ENCODE measurements around the gene RBM14.
"Not testable (repeated sequence)": the region's sequence is repeated elsewhere in the genome, so short reads cannot be mapped to it uniquely, and the experiment has no call there.

RBM14 gene

GRCh38 chr11:66632952-66633351, 16.5 kb downstream of the RBM14 start:
- no peak for DNase-seq (ENCODE audit: low read depth)

DNA sequence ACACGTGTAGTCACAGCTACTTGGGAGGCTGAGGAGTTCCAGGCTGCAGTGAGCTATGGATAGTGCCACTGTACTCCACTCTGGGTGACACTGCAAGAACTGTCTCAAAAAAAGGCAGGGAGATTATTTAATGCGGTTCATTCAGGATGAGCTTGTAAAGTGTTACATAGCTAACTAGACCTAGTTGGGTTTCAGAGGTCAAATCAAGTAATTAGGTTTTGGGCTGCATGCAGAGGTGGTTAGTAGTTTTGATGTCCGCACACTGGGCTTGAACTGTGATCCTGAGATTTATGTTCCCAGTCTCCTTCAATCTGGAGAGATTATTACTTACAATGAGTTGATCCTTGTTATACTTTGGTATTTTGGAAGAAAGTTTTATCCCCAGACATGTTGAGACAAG, 20.0 kb downstream of the RBM14 start:
- DNase-seq (ENCODE audit: low read depth), result no peak

DNA sequence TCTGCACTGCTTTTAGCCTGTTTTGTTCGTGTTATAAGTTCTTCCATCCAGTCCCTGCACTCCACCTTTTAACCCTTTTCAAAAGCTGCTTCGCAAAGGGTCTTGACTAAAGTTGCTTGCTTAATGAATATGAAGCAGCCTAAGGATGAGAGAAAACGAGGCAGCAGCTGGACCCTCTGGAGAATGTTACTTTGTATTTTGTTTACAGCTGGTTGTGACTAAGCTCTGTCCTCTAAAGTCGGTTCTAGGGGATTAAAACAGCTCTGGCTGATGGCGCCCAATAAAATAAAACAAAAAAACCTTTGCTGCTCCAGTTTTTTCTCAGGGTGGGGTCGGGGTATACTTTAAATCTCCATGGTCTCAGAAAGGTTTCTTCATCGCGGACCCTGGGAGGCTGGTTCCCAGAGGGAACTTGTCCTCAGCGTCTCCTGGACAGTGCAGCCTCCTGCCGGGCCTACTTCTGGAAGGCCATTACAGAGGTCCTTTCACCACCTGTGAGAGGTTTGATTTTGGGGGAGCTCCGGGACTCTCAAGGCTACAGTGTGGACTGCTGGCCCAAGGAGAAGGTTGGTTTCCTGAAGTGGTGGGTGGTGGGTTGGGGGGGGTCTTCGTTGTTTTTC, 21.2 kb downstream of the RBM14 start:
- no peak for DNase-seq (ENCODE audit: low read depth)

DNA sequence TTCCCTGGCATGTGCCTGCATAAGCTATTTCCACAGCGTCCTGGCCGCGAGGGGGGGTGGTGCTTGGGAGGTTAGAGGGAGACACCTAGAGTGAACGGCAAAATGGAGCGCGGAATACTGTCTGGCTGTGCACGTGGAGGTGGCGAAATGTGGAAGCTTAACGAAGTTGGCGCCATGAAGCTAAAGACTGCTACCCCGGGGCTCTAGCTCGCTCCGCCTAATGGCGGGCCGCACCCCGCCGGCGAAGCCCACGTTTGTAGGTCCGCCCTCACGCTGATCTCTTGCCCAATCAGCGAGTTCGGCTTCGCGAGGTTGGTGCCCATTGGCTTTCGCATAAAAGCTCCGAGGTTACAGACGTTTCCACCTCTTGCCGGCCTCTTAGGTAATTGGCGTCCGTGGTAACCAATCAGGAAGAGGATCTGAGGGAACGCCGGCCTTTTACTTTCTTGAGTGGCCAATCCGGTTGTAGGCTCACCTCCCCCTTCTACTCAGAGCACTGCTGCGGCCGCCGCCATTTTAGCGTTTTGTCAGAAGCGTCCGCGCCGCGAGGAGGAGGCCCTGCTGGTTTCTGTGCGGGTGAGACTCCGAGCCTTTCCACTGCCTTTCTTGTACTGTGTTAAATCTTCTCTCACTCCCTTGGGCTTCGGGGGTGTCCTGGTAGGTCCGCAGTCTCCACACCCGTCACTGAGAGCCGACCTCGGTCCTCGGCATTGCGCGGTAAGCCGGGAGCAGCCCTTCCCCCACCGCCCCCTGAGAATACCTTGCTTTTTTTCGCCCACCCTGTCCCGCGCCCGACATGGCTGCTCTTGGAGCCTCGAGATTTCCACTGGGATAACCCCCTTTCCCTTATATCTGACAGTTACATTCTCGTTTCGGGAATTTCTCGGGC, 22.0 kb downstream of the RBM14 start, which contains the start of gene RBM4:
TSS of gene RBM4 (plus strand) at position 527 of the 889 bp plus-strand sequence. CDS start 1,009 bp downstream, outside the sequence.
- peak; percentile 100 for DNase-seq (ENCODE audit: low read depth)

DNA sequence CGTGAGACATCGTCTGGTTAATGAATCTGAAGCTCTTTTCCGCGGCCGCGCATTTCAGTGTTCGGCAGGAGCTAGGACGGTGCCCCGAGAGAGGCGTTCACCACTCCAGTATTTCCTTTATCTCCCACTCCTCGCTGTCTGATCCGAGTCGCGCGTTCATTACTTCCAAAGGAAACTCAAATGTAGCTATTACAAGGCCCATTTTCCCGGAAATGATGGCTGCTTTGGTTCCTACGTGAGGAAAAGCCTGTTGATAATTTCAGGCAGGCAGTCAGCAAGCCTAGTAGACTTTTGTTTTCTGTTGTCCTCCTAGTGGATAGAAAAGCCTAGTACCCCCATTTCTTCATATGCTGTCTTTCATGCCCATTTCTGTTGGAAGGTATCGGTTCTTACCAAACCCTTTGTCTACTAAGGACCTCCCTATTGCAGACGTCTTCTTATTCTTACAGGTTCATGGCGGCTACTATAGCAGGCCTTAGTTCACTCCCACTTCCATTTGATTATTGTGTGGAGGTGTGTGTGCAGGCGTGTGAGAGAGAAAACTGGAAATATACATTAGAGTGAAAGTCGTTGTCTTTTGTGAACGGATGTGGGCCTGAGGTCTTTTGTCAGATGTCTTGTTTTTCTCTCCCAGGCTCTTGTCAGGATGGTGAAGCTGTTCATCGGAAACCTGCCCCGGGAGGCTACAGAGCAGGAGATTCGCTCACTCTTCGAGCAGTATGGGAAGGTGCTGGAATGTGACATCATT, 22.8 kb downstream of the RBM14 start:
- DNase-seq (ENCODE audit: low read depth), result no peak

DNA sequence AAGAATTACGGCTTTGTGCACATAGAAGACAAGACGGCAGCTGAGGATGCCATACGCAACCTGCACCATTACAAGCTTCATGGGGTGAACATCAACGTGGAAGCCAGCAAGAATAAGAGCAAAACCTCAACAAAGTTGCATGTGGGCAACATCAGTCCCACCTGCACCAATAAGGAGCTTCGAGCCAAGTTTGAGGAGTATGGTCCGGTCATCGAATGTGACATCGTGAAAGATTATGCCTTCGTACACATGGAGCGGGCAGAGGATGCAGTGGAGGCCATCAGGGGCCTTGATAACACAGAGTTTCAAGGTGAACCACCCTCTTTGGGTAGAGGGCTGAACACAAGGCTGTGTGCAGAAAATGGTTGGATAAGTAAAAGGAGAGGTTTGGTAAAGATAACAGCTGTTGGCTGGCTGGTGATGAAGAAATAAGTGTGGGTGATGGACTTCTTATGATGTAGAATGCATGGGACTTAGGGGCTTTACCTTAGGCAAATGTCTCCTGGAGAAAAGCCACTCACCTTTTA, 23.4 kb downstream of the RBM14 start:
- not testable (repeated sequence) for DNase-seq (ENCODE audit: low read depth)

GRCh38 chr11:66641834-66642233, 25.4 kb downstream of the RBM14 start:
- no peak for DNase-seq (ENCODE audit: low read depth)

GRCh38 chr11:66643745-66644437, 27.5 kb downstream of the RBM14 start:
- DNase-seq (ENCODE audit: low read depth), result no peak

- DNase-seq (ENCODE audit: low read depth), result no peak
These were observed 30.4 kb downstream of the RBM14 start for GRCh38 chr11:66646828-66647227.

- DNase-seq (ENCODE audit: low read depth), result no peak
These were observed 33.5 kb downstream of the RBM14 start for GRCh38 chr11:66649903-66650302.

GRCh38 chr11:66651016-66651415, 34.6 kb downstream of the RBM14 start:
- DNase-seq (ENCODE audit: low read depth), result no peak

- DNase-seq (ENCODE audit: low read depth), result no peak
These were observed 36.2 kb downstream of the RBM14 start for GRCh38 chr11:66652651-66653050.

DNA sequence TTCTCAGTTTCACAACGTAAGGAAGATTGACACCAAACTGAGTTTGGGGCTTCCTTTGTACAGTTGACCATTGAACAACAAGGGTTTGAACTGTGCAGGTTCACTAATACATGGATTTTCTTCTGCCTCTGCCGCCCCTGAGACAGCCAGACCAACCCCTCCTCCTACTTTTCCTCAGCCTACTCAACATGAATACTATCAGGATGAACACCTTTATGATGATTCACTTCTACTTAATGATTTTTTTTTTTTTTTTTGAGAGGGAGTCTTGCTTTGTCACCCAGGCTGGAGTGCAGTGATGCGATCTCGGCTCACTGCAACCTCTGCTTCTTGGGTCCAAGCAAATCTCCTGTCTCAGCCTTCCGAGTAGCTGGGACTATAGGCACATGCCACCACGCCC, 36.7 kb downstream of the RBM14 start:
- no peak for DNase-seq (ENCODE audit: low read depth)

DNA sequence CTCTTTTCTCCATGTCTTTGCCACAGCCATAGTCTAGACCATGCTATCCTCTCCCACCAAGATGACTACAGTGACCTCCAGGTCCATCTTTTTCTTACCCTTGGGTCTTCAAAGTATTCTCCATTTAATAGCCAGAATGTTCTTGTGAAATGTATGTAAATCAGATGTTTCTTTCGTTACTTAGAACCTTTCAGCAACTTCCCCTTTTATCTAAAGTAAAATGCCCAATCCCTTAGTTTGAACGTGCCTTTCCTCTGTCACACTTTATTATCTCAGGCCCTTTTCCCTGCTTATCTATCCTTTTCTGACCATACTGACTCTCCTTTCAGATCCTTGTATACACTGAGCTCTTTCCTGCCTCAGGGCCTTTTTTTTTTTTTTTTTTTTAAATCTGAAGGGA, 43.3 kb downstream of the RBM14 start:
- DNase-seq (ENCODE audit: low read depth), result no peak

DNA sequence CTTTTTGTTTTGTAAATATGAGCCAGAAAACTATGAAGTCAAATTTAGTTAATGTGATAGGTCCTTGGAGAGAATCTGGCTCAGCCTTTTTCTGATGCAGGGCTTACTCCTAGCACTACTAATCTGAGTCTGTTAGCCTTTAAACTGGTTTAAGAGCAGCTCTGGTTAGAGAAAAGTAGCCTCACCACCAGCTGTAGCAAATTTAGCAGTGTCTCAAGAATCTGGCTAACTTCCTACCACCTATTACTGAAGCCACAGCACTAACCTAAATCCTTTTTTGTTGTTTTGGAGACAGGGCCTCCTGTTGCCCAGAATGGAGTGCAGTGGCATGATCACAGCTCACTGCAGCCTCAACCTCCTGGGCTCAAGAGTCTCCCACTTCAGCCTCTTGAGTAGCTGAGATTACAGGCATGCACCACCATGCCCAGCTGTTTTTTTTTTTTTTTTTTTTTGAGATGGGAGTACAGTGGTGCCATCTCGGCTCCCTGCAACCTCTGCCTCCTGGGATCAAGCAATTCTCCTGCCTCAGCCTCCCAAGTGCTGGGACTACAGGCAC, 47.4 kb downstream of the RBM14 start:
- DNase-seq (ENCODE audit: low read depth), result no peak

GRCh38 chr11:66665369-66665768, 48.9 kb downstream of the RBM14 start:
- DNase-seq (ENCODE audit: low read depth), result no peak

- no peak for DNase-seq (ENCODE audit: low read depth)
These were observed 54.4 kb downstream of the RBM14 start for GRCh38 chr11:66670816-66671215.

GRCh38 chr11:66674964-66675602, 58.7 kb downstream of the RBM14 start:
- DNase-seq (ENCODE audit: low read depth), result no peak

DNA sequence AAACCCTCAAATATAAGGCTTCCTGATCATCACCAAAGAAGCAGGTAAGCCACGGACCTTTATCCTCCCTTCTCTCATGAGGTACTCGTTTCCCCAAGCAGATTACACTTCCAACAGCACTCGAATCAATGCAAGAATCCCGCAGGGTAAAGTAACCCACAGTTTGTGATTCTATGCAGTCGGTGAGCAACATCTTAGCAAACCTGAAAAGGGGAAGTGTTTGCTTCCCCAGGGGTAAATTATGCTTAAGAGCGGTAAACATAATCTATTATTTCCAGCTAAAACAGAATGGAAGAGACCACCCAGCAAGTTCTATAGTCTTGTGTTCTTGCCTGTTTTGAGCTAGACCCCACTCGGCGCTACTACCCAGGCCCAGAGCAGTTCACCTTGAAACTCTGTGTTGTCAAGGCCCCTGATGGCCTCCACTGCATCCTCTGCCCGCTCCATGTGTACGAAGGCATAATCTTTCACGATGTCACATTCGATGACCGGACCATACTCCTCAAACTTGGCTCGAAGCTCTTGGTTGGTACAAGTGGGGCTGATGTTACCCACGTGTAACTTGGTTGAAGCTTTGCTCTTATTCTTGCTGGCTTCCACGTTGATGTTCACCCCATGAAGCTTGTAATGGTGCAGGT, 60.0 kb downstream of the RBM14 start:
- no peak for DNase-seq (ENCODE audit: low read depth)

Measured in HS-27A (cell line).